GM21825 (cell line): ENCODE measurements around the gene CTSZ.
"Not testable (repeated sequence)": the region's sequence is repeated elsewhere in the genome, so short reads cannot be mapped to it uniquely, and the experiment has no call there.

Experiments used
- ATAC-seq: cut with Tn5 transposase; IDR thresholded peaks from one replicate; pipeline ENCODE4 v1.9.1; 2021; ENCODE audit warnings: mild to moderate bottlenecking, moderate library complexity; ENCODE audit not compliant: unreplicated experiment

The CTSZ gene

DNA sequence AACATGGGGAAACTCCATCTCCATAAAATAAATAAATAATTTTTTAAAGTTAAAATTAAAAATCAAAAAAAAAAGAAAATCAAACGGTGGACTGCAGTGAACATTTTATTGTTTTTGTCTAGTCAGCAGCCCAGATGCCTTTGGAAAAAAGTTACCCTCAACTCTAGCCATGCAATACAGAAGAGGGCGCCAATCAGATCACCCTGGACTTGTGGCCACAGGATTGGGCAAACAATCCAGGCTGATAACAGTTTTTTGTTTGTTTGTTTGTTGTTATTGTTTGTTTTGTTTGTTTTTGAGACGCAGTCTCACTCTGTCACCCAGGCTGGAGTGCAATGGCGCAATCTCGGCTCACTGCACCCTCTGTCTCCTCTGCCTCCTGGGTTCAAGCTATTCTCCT, 56.5 kb downstream of the CTSZ start:
- no peak for ATAC-seq

DNA sequence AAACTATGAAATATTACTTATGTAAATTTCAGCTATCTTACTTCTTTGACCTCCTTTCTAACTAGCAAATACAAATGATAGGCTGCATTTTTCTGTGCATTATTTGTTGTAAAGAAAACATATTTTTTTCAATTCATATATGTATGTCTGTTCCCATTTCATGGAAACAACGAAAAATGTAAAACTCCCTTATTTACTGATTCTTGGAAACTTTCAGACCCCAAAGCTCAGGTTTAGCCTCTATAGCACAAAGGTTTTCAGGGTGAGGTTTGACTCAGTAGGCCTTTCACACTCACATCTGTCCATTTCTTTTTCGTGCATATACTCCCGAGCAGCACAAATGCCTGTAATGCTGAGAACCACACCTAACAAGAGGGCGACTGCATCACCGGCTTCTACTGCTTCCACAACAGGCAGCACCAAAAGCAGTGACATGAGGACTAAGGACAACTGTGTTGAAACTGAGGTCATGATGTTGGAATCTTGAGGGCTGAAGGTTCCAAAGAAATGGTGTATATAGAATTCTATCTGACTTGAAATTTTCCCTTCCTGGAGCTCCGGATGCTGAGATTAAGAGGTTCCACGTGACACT, 59.2 kb downstream of the CTSZ start:
- not testable (repeated sequence) for ATAC-seq

DNA sequence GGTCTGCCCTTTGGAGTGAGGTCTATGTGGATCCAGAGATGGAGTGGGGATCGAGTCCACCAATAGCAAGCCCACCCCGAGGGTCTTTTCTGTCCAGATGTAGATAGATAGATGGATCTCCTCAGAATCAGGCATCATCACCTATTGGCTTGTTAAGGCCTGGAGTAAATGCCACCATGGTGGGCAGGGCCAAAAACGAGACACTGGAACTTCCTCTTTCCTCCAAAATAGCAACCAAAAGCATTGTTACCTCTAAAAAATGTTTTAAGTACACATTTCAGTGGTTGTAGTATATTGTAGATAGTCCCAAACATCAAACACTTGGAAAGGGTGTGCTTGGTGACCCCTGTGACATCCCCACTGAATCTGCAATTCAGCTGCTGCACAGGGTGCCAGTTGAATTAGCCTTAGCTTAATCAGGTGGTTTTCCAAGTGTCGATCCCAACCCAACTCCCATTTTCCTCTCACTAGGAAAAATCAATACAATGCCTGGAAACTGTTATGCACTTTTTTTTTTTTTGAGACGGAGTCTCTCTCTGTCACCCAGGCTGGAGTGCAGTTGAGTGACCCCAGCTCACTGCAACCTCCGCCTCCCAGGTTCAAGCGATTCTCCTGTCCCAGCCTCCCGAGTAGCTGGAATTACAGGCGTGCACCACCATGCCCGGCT, 61.0 kb downstream of the CTSZ start:
- ATAC-seq, result no peak
